GM19099 (cell line): ENCODE results near the gene RAD51B.

Source experiments
- POLR2A ChIP-seq: IDR thresholded peaks from 3 replicates; pipeline ENCODE4 v1.6.1; 2011; ENCODE audit warnings: low read depth; ENCODE audit not compliant: insufficient read length; ENCODE audit errors: extremely low read depth

The RAD51B gene

DNA sequence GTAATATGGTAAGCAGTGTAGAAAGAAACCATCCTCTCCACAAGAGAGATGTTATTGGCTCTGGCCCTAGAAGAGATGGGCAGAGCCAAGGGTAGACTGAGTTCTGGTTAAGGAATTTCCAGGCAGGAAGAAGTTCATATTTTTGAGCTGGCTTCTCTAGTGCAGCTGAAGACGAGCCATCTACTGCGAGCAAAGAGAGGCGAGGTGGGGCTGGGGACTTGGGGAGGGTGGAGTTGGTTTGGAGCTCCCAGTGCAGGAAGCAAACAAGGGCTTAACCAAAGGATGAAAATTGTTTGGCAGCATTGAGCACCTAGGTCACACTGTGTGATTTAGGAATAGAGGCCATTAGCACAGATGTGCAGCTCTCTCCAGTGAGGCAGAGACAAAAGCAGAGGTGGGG lies 733.7 kb downstream of the RAD51B start:
- no peak for TF ChIP-seq POLR2A

DNA sequence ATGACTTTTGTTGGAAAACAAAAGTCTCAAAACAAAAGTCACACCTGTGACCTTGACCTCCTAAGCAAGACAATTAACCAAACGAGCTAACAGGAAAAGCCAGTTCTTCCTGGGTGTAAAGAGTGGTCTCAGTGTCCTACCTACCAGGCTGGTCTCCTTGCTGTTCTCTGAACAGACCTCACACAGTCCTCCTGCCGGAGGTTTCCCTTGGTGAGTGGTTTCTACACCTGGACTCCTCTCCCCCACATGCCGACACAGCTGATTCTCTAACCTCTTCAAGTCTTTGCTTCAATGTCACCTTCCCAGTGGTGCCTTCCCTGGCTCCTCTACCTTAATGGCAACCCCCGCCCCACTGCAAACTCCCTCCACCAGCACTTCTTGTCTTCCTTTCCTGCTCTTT lies 734.7 kb downstream of the RAD51B start:
- no peak for TF ChIP-seq POLR2A

DNA sequence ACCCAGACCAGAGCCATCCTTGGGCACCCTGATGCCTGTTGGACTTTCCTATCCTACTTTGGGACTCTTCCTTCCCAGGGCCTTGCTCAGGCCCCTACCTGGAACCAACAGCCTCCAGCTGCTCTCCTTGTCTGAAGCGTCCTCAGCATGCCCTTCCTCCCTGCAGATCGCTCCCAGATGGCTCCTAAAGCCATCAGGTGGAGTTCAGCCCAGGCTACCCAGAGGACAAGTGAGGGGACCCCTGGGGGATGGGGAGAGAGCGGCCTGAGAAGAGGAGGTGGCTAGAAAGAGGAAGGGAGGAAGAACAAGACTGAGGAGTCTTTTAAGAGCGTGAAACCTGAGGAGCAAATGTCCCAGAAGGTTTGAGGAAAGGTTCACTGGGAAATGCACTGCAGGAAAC lies 736.7 kb downstream of the RAD51B start:
- TF ChIP-seq POLR2A = no peak

DNA sequence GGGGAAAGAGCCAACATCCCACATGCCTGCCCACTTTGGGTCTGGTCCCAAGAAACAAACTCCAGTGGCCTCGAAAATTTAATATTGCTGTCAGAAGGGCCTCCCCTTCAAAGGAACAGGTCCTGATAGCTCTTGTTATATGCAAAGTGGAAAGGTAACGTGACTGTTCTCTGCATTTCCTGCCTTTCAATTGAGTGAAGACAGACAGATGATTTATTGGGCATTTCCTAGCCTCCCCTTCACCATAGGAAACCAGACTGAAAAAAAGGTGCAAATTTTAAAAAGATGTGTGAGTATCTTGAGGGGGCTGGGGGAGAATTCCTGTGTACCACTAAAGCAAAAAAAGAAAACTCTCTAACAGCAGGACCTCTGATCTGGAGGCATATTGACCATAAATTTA lies 738.1 kb downstream of the RAD51B start:
- no peak for TF ChIP-seq POLR2A

DNA sequence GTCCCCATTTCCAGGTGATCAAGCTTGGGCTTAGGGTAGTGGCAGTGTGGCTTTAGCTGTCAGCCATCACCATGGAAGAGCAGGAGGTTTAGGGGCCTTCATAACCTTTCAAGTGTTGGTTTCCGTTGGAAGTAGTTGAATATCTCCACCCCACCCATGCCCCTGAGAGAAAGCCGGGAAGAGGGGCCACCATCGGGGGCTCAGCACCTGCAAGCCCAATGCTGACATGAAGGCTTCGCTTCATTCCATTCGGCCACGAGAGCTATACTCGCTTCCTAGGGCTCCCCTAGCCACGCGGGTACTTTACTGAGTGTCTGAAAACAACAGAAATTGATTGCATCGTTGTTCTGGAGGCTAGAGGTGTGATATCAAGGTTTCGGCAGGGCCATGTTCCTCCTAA lies 738.5 kb downstream of the RAD51B start:
- TF ChIP-seq POLR2A = no peak

DNA sequence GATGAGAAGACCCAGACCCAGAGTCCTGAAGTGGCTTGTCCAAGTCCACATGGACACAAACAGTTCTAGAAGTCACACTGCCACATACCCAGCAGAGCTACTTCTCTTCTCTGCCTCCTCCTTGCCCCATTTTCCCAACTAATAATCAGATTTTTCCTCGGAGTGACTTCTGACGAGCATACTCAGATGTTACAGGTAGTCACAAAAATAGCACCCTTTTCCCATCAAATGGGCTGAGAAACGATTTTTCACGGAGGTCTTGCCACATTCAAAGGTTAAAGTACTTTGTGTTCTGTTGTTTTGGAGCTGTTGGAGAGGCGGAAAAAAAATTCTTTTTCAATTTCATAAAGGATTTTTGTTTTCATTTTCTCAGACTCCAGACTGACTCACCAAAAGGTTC lies 740.4 kb downstream of the RAD51B start:
- no peak for TF ChIP-seq POLR2A

DNA sequence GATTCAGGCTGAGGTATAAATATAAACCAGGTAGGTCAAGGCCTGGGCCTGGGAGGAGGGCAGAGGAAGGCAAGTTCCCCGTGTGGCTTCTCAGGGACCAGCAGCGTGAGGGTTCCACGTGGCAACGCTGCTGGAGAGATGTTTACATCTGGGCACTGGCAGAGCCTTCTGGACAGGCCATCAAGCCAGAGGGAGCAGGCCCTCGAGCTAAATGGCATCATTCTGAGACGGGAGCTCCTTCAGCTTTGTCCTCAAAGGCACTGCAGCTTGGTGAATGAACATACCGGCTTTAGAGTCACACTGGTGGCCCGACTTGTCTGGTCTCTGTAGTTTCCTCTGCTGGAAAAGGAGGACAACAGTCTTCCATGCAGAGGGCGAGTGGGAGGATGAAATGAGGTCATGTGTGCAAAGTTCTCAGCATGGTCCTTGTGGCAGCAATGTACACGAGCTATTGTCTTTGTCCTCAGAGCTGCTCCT lies 742.0 kb downstream of the RAD51B start:
- no peak for TF ChIP-seq POLR2A

DNA sequence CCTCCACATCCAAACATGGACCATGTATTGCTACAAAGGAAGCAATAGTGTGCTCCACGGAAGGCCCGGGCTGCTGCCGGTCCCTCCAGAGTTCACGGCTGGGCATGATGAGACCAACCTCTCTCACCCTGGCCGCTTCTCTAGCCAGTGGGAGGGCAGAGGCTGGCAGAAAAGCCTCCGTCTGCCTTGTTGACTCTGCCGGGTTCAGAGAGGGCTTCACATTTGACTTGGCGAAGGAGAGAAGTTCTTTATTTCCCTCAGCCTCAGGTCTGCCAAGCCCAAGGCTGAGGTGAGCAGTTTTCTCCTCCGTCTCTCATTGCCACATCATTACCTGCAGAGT lies 743.3 kb downstream of the RAD51B start:
- TF ChIP-seq POLR2A = no peak

DNA sequence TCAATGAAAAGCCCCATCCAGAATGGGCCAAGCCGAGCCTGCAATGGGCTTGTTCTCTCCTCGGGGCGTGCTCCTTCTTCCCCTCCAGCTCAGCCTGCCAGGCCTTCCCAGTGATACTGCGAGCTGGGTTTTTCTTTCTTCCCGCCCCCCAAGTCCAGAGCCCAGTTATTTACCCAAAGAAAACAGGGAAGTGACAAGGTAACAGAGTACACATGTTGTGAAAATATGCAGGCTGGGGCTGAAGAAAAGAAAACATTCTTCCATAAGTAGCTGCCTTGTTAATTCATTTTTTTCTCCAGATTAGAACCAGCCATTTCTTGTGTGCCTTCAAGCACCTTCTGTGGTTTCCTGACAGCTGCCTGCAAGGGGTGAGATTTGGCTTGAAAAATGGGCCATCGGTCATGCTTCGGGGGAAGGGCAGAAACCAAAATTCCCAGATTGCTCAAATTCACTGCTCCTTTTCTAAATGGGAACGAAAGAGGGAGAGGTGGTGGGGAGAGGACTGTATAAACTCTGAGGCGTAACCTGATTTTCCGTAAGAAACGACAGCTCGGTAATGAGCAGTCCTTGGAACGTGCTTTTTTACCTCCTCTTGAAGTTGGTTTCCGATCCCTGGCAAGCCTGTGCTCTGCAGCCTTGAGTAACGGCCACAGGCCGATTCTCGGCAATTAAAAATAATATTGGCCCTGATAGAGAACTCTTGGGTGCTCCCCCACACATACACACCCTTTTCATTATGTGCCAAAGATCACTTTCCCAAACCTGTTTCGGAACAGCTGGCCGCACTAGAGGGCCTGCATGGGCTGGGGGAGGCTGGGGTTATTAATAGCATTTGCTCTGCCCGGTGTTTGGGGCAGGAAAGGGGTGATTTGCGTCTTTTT lies 743.9 kb downstream of the RAD51B start:
- TF ChIP-seq POLR2A = no peak

DNA sequence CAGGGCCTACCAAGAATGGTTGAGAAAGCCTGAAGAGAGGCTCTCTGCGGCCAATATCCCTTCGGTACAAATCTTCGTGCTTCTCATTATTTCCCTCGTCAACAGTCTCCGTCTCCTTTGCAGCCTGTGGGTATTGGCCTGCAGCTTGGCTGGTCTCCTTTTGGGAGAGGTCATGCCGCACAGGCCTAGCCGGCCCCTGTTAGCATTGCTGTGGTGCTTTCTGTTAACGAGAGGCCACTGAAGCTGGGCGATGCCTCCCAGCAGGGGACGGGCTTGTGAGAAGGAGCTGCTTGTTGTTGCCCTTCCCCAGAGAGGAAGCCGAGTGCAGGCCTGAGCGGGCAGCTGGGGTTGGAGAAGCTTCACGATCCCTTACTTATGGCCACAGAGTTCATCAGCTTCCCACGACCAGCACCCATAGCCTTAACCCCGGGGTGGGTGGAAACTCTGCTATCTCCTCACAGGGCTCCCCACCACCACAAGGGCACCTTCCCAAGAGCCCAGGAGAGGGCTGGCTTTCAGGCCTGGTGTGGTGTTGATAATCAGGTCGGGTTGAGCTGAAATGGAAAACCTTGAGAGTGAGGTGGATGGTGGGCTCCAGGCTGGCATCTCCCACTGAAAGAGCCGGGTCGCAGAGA lies 744.7 kb downstream of the RAD51B start:
- no peak for TF ChIP-seq POLR2A

DNA sequence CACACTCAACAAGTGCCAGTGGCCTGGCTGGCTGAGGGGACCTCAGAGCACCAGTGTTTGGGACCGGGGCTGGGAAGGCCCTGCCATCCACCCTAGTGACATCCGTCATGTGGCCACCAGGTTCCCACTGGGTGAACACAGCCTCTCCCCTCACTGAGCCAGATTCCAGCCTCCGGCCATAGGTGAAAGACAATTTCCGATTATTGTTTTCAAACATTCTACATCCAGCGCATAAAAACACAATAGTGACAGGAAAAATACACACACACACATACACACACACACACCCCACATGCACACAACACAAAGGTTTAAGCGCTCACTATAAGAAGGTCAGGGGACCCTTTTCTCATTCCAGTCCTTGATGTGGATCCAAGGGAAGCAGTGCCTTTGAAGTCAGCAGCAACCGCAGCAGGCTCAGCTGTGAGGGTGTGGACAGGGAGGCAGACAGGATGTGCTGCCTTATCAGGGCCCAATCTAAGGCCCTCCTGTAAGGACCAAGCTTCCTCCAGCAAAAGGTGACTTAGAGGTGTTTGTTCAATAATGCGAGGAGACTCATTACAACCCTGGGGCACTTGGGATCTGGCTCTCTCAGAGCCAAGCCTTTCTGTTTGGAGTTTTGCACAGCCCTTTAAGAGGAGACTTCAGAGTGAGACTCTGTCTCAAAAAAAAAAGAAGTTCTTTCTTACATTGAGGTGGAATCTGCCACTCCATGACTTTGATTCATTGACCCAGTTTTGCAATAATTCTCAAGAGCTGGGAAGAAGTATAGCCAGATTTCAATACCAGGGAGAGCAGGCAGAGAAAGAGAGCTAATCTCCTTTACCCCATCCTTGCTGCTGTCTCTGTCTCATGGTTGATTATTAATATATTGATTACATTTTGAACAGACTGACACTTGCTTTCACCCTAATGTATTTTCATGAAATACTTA lies 745.5 kb downstream of the RAD51B start:
- TF ChIP-seq POLR2A = no peak

DNA sequence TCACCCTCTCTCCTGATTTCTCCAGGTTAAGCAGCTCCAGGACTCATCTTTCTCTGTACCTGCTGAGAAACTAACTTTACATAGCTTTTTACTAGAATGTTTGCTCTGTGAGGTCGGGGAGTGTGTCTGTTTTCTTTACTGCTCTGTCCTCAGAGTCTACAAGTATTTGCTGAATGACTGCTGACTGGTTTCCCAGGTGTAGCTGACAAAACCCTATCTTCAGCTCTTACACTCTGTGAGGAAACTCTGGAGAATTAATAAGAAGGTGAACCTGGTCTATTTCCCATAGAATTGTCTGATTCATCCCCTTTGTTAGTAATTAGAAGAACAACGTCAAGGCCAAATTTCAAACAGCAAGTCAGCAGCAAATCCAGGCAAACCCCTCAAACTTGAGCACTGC lies 746.5 kb downstream of the RAD51B start:
- no peak for TF ChIP-seq POLR2A

DNA sequence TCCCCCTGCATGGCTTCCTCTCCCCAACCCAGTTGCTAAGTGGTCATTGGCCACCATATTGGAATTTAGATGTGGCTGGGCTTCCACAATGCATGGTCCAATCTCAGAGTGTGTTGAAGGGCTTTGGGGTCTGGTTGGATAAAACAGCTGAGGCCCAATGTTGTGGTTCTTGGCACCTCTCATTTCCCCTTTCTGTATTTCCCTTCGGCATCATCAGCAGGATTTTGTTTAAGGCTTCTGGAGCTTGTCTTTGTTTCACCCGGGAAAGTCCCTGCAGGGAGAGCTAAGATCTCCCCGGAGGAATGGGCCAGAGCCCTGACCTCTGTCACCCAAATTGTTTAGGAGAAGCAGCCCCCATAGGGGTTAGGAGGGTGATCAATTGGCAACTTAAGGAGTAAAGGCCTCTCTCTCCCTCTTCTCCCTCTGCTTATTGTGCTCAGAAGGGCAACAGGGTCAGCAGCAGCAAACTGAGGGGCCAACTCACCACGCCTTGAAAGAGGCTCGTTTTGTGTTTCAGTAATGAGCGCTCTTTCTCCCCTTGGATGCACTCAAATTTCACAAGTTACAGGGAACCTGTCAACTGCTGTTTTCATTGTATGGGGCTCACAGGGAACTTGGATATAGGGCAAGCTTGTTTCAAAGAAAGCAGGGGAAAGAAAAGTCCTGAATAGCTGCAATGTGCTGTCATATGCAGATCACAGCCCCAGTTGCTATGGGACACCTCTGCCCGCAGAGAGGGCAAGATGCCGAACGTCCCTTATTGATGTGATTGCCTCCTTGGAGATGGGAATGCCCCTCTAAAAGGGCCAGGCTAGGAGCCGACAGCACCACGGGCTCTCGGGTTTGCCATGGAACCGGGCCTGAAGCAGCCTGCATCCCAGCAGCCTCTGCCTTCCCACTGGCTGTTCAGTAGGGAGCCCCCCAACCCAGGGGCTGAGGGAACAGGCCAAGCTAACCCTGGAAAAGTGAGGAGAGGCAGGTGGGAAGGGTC lies 749.6 kb downstream of the RAD51B start:
- TF ChIP-seq POLR2A = no peak

DNA sequence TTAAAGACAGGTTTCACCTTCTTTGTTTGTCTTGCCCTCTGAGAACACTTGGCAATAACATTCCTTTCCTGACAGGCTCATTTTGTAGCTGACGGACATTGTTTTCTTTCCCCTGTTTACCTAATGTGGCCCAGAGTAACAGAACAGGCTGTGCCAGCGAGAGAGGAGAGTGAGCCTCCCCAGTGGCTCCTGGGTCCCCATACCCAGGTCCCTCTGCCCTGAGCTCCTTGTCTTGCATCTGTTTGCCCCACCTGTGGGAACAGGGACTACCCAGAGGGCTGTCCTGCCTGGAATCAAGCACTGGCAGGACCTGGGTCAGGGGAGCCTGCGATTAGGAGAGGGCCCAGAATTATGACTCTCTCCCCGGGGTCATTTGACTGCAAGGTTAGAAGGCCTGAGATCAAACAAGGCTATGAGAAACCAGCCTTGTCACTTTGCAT lies 750.4 kb downstream of the RAD51B start:
- TF ChIP-seq POLR2A = no peak
